ENCODE measurements around the gene STARD7.
"Not testable (repeated sequence)": the region's sequence is repeated elsewhere in the genome, so short reads cannot be mapped to it uniquely, and the experiment has no call there.

Gene STARD7

GRCh38 chr2:96208143-96209010 lies at the start of gene STARD7:
Gene STARD7, minus strand, starts transcription at chr2:96208827. Its CDS starts 393 bp downstream, at chr2:96208434.
- DNase-seq (ENCODE audit: low spot score) (peak; percentile 100), FAIRE-seq (peak; percentile 82)

GRCh38 chr2:96257744-96258143 lies 49.1 kb upstream of the STARD7 start:
- DNase-seq (ENCODE audit: low spot score); FAIRE-seq: not testable (repeated sequence)

DNA sequence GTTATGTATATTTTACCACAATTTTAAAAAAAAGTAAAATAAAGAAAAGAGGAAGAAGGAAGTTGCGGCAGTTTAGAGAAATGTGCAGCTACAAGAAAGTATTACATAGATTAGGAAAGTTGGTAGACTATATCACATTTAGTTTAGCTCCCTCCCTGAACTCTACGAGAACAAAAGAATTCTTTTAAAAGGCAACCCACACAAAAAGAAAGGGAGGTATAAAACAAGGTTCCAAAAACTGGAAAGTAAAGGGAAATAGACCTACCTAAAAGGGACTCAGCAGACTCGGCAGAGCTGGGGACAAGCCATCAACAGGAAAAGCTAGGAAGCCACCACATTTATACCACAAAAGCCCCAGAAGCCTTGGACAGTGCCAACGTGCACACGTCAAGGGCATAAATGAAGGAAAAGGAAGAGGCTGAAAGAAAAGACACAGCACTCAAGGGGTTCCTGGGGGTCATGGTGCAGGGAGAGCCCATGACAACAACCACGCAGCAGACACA lies 48.0 kb upstream of the STARD7 start:
- DNase-seq (ENCODE audit: low spot score) (no peak), FAIRE-seq (no peak)

DNA sequence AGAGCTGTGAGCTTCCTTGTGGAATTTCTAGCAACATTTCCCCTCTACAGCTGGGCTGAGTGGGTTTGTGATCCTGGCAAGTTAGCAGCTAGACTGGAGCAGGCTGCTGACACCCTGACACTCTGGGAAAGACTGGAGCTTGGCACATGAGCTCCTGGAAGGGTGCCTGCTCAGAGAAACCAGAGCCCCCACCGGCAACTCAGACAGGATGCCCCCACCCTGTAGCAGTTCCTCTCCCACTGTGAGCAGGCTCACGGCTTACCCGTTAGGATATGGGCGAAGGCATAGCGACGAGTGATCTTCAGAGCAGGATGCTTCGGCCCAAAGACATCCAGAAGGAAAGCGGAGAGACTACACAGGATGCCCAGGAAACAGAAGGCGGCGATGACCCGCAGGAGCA lies 45.9 kb upstream of the STARD7 start:
- FAIRE-seq (no peak), DNase-seq (ENCODE audit: low spot score) (no peak)

- FAIRE-seq (no peak), DNase-seq (ENCODE audit: low spot score) (no peak)
Observed at GRCh38 chr2:96253006-96253405, 44.4 kb upstream of the STARD7 start.

- no peak for FAIRE-seq
Observed at GRCh38 chr2:96252526-96252925, 43.9 kb upstream of the STARD7 start.

DNA sequence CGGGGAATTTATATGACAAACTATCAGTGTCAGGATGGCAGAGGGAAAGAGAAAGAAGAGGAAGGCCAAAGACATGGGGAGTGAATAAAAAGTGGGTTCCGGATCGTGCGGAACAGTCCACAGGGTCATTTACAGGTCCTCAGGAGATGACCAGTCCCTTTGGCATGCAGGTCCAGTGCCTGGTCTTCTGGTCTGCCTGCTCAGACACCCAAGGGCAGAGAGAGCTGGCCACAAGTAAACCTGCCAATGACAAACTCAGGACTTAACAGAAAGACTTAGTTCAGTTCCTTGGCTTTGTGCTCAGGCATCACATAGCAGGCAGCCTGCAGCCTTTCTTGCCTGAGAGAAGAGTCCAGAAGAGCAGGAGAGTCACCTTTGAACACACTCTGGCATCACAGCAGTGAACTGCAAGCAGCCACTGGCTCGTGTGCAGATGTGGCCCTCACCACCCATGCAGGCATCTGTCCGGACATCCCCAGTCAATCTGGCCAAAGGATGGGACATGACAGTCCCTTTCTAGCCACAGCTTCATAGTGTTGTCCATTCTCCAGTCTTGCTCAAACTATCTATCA lies 43.2 kb upstream of the STARD7 start:
- DNase-seq (ENCODE audit: low spot score) (peak; percentile 26), FAIRE-seq (no peak)

More at GRCh38 chr2:96252526-96252925, 43.9 kb upstream of the STARD7 start:
- no peak for DNase-seq (ENCODE audit: low spot score)

DNA sequence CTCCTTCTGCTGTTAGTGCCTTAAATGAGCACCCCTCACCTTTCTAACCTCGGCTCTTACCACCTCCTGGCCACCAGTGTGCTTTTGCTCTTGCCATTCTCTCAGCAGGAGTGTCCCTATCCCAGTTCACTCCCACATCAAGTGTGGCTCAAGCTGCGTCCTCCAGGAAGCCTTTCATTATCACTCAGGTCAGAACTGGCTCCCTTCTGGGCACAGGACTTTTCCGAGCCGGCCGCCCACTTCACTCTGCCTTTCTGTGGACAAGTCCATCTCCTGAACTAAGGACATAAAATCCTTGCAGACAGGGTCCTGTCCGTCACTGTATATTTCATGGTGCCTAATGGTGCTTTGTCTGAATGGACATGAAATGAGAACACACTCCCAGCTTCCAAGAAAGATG lies 41.6 kb upstream of the STARD7 start:
- DNase-seq (ENCODE audit: low spot score): no peak
- FAIRE-seq: no peak

DNA sequence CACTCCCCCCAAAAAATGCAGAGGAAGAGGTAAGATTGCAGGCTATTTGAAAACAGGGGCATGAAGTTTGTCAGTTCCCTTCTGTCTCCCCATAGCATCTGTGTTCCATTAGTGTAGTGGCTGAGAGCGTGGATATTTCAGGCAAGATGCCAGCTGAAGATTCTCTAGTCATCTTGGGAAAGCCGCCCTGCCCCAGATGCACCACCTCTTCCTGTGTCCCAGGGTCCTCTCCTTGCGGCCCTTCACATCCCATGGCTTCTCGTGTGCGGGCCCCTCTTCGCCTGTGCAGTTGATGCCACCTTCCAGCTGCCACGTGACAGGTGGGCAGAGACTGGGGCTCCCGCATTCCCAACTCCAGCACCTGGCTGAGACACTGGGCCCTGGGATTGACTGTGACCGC lies 41.0 kb upstream of the STARD7 start:
- DNase-seq (ENCODE audit: low spot score) (no peak), FAIRE-seq (no peak)

GRCh38 chr2:96248624-96249023 lies 40.0 kb upstream of the STARD7 start:
- FAIRE-seq (no peak), DNase-seq (ENCODE audit: low spot score) (no peak)

DNA sequence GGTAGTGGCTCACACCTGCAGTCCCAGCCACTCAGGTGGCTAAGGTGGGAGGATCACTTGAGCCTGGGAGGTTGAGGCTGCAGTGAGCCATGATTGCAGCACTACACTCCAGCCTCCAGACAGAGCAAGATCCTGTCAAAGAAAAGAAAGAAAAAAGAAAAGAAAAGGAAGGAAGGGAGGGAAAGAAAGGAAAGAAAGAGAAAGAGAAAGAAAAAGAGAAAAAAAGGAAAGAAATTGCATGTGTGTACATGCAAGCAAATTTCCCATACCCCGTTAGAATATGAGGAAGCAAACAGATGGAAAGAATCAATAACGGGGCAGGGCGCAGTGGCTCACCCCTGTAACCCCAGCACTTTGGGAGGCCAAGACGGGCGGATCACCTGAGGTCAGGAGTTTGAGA lies 39.3 kb upstream of the STARD7 start:
- DNase-seq (ENCODE audit: low spot score) (no peak), FAIRE-seq (no peak)

- DNase-seq (ENCODE audit: low spot score) (no peak), FAIRE-seq (no peak)
Observed at GRCh38 chr2:96247009-96247408, 38.4 kb upstream of the STARD7 start.

DNA sequence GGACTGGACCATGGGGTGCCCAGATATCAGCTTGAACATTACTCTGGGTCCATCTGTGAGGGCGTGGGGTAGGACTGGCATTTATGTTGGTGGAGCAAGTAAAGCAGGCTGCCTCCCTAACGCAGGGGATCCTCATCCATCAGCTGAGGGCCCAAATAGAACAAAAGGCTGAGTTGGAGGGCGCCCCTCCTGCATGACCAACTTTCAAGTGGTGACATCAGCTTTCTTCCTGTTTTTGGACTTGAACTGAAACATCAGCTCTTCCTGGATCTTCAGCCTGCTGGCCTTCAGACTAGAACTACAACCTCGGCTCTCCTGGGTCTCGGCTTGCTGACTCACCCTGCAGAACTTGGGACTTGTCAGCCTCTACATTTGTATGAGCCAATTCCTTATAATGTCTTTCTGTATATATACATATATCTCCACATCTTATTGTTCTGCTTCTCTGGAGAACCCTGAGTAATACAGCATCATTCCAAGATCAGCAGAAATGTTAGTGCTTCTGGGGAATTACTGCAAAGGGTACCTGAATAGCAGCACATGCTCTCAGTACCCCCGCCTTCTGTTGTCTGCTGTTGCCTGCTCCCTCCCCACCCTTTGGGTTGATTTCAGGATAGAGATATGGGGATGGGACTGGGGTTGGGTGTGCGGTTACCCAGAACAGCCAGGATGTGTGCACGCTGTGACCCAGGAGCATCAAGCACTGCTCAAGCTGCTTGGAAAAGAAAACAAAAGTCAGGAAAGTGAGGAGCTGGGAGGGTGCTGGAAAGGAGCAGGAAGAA lies 37.2 kb upstream of the STARD7 start:
- no peak for FAIRE-seq
- DNase-seq (ENCODE audit: low spot score): no peak

- FAIRE-seq: no peak
- DNase-seq (ENCODE audit: low spot score): no peak
Observed at GRCh38 chr2:96243843-96244242, 35.2 kb upstream of the STARD7 start.

GRCh38 chr2:96241900-96242611 lies 33.4 kb upstream of the STARD7 start:
- FAIRE-seq (no peak), DNase-seq (ENCODE audit: low spot score) (no peak)

DNA sequence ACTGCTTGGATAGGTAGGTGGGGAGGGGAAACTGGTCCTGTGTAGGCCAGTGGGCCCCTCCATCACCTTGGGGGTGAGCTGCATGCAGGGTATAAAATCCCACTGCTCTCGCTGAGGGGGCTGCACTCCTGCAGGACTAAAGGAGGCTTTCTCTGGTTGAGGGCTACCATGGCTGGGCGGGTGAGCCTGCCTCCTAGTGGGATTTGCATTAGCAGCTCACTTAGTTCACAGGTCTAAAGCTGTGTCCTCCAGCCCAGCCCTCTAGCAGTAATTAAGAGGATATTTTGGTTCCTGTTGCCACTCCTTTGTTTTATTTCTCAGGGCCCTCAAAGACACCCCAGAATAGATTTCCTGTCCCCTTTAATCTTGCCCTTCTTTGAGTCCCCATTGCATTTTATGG lies 32.6 kb upstream of the STARD7 start:
- DNase-seq (ENCODE audit: low spot score) (no peak), FAIRE-seq (no peak)

- no peak for DNase-seq (ENCODE audit: low spot score)
- FAIRE-seq: no peak
Observed at GRCh38 chr2:96240341-96241038, 31.9 kb upstream of the STARD7 start.

DNA sequence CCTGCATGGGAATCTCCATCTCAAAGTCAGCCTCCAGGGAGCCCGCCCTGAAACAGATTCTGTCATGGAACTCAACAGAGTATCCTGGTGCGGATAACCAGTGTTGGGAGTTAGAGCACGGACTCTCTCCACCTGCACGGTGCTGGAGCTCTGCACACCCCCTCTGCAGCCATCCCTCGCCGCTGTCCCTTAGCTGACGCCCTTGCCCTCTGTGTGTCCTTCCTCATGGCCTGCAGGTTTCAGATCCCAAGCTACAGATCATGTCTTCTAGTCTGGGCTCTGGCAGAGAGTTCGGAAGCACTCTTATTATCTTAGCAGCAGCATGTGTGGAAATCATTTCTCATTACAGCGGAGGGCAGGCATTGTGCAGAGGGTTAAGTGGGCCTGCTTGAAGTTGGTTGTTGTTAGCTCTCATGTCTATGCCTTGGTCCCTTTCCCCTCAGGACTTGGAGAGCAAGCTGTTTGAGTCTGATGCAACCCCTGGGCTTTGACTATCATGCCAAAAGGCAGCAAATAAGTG lies 31.2 kb upstream of the STARD7 start:
- FAIRE-seq: no peak
- DNase-seq (ENCODE audit: low spot score): no peak

- FAIRE-seq (no peak), DNase-seq (ENCODE audit: low spot score) (no peak)
Observed at GRCh38 chr2:96239091-96239490, 30.5 kb upstream of the STARD7 start.

- DNase-seq (ENCODE audit: low spot score): no peak
Observed at GRCh38 chr2:96238266-96238665, 29.6 kb upstream of the STARD7 start.

More at GRCh38 chr2:96238266-96238665, 29.6 kb upstream of the STARD7 start:
- FAIRE-seq: no peak
